HL-60 (cell line): ENCODE data around the gene EXOC6B.

Experiments
- GABPA ChIP-seq: IDR thresholded peaks from 2 replicates; pipeline ENCODE4 v1.6.1; 2012; ENCODE audit warnings: low read depth
- POLR2AphosphoS5 ChIP-seq: IDR thresholded peaks from 2 replicates; pipeline ENCODE4 v1.6.1; 2012; ENCODE audit warnings: low read depth
- TF ChIP-seq, protein P1 (sequence below): IDR thresholded peaks from one replicate; pipeline ENCODE4 v1.5.1; 2011; ENCODE audit warnings: low read length, control low read depth, inconsistent platforms; ENCODE audit not compliant: insufficient read depth
- TF ChIP-seq, protein P2 (sequence below): IDR thresholded peaks from 2 replicates; pipeline ENCODE4 v1.6.1; 2012; ENCODE audit warnings: low read depth; ENCODE audit not compliant: insufficient replicate concordance

DNA sequence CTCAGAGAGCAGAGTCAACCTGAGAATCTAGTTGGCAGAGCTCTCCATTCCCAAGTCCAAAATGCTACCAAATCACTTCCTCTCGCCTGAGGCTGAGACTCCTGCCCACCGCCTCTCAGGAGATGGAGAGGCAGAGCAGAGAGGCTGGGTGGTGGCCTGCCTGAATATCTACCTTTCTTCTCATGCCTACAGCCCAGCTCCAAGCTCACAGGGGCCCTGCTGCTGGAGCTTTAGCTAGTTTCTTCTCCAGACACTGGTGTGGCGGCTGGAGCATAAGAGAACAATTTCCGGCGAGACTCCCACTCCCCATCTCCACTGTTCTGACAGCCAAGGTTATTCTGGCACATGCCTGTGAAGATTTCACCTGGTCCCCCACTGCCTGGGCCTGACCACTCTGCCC is 670.1 kb downstream of the EXOC6B start:
- TF ChIP-seq, protein P1, sequence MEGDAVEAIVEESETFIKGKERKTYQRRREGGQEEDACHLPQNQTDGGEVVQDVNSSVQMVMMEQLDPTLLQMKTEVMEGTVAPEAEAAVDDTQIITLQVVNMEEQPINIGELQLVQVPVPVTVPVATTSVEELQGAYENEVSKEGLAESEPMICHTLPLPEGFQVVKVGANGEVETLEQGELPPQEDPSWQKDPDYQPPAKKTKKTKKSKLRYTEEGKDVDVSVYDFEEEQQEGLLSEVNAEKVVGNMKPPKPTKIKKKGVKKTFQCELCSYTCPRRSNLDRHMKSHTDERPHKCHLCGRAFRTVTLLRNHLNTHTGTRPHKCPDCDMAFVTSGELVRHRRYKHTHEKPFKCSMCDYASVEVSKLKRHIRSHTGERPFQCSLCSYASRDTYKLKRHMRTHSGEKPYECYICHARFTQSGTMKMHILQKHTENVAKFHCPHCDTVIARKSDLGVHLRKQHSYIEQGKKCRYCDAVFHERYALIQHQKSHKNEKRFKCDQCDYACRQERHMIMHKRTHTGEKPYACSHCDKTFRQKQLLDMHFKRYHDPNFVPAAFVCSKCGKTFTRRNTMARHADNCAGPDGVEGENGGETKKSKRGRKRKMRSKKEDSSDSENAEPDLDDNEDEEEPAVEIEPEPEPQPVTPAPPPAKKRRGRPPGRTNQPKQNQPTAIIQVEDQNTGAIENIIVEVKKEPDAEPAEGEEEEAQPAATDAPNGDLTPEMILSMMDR = no peak
- no peak for TF ChIP-seq GABPA
- TF ChIP-seq, protein P2, sequence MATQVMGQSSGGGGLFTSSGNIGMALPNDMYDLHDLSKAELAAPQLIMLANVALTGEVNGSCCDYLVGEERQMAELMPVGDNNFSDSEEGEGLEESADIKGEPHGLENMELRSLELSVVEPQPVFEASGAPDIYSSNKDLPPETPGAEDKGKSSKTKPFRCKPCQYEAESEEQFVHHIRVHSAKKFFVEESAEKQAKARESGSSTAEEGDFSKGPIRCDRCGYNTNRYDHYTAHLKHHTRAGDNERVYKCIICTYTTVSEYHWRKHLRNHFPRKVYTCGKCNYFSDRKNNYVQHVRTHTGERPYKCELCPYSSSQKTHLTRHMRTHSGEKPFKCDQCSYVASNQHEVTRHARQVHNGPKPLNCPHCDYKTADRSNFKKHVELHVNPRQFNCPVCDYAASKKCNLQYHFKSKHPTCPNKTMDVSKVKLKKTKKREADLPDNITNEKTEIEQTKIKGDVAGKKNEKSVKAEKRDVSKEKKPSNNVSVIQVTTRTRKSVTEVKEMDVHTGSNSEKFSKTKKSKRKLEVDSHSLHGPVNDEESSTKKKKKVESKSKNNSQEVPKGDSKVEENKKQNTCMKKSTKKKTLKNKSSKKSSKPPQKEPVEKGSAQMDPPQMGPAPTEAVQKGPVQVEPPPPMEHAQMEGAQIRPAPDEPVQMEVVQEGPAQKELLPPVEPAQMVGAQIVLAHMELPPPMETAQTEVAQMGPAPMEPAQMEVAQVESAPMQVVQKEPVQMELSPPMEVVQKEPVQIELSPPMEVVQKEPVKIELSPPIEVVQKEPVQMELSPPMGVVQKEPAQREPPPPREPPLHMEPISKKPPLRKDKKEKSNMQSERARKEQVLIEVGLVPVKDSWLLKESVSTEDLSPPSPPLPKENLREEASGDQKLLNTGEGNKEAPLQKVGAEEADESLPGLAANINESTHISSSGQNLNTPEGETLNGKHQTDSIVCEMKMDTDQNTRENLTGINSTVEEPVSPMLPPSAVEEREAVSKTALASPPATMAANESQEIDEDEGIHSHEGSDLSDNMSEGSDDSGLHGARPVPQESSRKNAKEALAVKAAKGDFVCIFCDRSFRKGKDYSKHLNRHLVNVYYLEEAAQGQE = no peak
- no peak for TF ChIP-seq POLR2AphosphoS5
